Heart left ventricle (tissue), 16 donors: Measurements from ENCODE around the gene SUPT5H. TPM values are rescaled to one million over a fixed set of nuclear protein-coding genes. Genes with fewer than 3 reads are reported as not detected.

Experiments
- ATAC-seq, 4 donors: fragments of 200-7000 bp; cut with Tn5 transposase; one replicate each; pipeline ENCODE4 v1.9.1; 2020 to 2022; ENCODE audit warnings: moderate library complexity in 4 of 4, mild to moderate bottlenecking in 3 of 4, moderate number of reproducible peaks in 1 of 4
- DNase-seq, 5 donors: peaks; one replicate each; pipeline ENCODE4 v3.0.0-alpha.2; 2020
- H3K27ac ChIP-seq, 12 donors: fragments of 200-600 bp; sonication (generic) in 4 of 12; one replicate each; pipeline versions ENCODE4 v1.5.0 to v1.8.0; 2016 to 2022; ENCODE audit warnings: mild to moderate bottlenecking in 2 of 12
- H3K27me3 ChIP-seq, 9 donors: fragments of 200-600 bp; sonication (generic) in 2 of 9; one replicate each; pipeline versions ENCODE4 v1.5.1 to v1.8.0; 2016 to 2022; ENCODE audit warnings: mild to moderate bottlenecking in 3 of 9
- H3K36me3 ChIP-seq, 9 donors: fragments of 200-600 bp; sonication (generic) in 2 of 9; one replicate each; pipeline versions ENCODE4 v1.5.0 to v1.8.0; 2018 to 2022; ENCODE audit warnings: mild to moderate bottlenecking in 2 of 9
- H3K4me1 ChIP-seq, 12 donors: fragments of 200-600 bp; sonication (generic) in 4 of 12; one replicate each; pipeline versions ENCODE4 v1.5.0 to v1.8.0; 2016 to 2022; ENCODE audit warnings: mild to moderate bottlenecking in 3 of 12
- H3K4me3 ChIP-seq, 12 donors: fragments of 200-600 bp; sonication (generic) in 4 of 12; one replicate each; pipeline versions ENCODE4 v1.5.0 to v1.8.0; 2017 to 2022; ENCODE audit warnings: mild to moderate bottlenecking in 9 of 12, moderate library complexity in 4 of 12
- H3K9me3 ChIP-seq, 12 donors: fragments of 200-600 bp; sonication (generic) in 4 of 12; one replicate each; pipeline versions ENCODE4 v1.5.0 to v1.8.0; 2016 to 2022; ENCODE audit warnings: mild to moderate bottlenecking in 1 of 12
- CTCF ChIP-seq, 12 donors: fragments of 200-600 bp; sonication (generic) in 4 of 12; IDR thresholded peaks; one replicate each; pipeline versions ENCODE4 v1.5.0 to v1.8.0; 2018 to 2022; ENCODE audit warnings: antibody characterized with exemption in 12 of 12, mild to moderate bottlenecking in 5 of 12
- POLR2A ChIP-seq, 2 donors: fragments of 450-650 bp; IDR thresholded peaks; one replicate each; pipeline ENCODE4 v1.6.1; 2017; ENCODE audit warnings: antibody characterized with exemption in 2 of 2, mild to moderate bottlenecking in 2 of 2, moderate library complexity in 2 of 2
- WGBS, 4 donors: extraction: QIAGEN DNeasy Blood & Tissue Kit in 2 of 4; methylation state at CpG; one replicate each; pipeline versions ENCODE4 v1.1.5 to v1.1.7; 2013 to 2018; 5-methylcytosine and 5-hydroxymethylcytosine counted together
- intact Hi-C, 10 donors: fragments of 100-400 bp; cut with DNase I; formaldehyde crosslinking; loops; one replicate each; pipeline versions ENCODE4 v1.11.1 to v1.14.2; 2022
- microRNA-seq, 4 donors: library from miRNA; unstranded; fragments of <30 nt; microRNA quantifications; one replicate each; pipeline versions ENCODE4 to v1.2.0, GENCODE V29; 2017 to 2020
- polyA plus RNA-seq, 2 donors: library from polyadenylated mRNA; stranded (reverse); fragments of 200-250 nt; gene quantifications; one replicate each; pipeline ENCODE4 v1.2.3, GENCODE V29; 2013
- total RNA-seq, 9 donors: library from RNA; depleted of rRNA in 2 of 9; stranded (reverse); fragments of >200 nt in 2 of 9; fragmentation: NEBNext Ultra II Directional in 3 of 9; extraction: Animal tissue kit (Norgen Biotek cat#: 25700) in 3 of 9; gene quantifications; one replicate each; pipeline versions ENCODE4 v1.1.0 to v1.2.4, GENCODE V29; 2016 to 2023
- donor health status: ischemic (EF 13 %, LVEDD 7.1; RV severe dilation, severe dysfunction).
- donor health status: healthy with polysubstance abuse.
- donor health status: DM: no; HTN: yes; CAD: no.
- donor health status: DM: no; HTN: no; CAD: no.
- donor health status: ischemic (EF 25% LVEDD 6.9; RV normal size, moderate dysfunction).
- donor health status: ischemic (EF 25% LVEDD 5.7; RV mildly dilated, moderate dysfunction).
- donor health status: healthy.
- donor health status: DM: yes; HTN: yes; CAD: no.
- donor health status: ischemic (EF 35%, LVEDD 5.7; RV mildly dilated, moderate dysfunction).
- donor health status: nonischemic (EF 11% LVEDD 7.7; RV severe dilation, severe dysfunction).
- donor health status: DM: yes; HTN: yes; CAD: no.
- donor health status: PGD.
- donor health status: ischemic (EF 29% LVEDD 5.4; RV normal size, mild dysfunction).
- donor health status: nonischemic (EF 23%, LVEDD 6.1; RV moderate dilation, normal function).

The SUPT5H gene
- total and polyA plus RNA-seq, 11 donors, result 63.8 to 113 (median 81.7) TPM

DNA sequence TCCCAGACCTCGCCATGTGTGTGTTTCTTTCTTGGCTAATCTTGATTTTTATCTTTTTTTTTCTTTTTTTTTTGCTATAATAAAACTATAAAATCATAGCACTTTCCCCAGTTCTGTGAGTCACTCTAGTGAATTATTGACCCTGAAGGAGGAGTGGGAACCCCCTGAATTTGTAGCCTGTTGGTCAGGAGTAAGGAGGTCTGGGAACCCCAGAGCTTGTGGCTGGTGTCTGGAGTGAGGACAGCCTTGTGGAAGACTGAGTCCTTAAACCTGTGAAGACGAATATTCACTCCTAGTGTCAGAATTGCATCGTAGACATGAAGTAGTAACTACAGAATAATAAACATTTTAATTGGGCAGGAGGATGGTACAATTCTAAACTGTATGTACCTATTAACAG lies 79.8 kb downstream of the SUPT5H start:
- Histone ChIP-seq H3K36me3 (peaks cover 0 to 6% (median 0%) of the 10 kb centered on the region in 9 donors), H3K27ac (no peak overlapping the region), H3K4me1 (no peaks in the 10 kb centered on the region), H3K9me3 (no peaks in the 10 kb centered on the region), H3K27me3 (no peaks in the 10 kb centered on the region), H3K4me3 (no peak overlapping the region)
- no peak for ATAC-seq
- TF ChIP-seq POLR2A (IDR thresholded peaks at IDR 0.05) (no peak), CTCF (IDR thresholded peaks at IDR 0.05) (no peak)
- WGBS, 4 donors, result 95 to 99% (median 96%) methylated on average over 3 of the region's 3 CpGs
- intact Hi-C loops, result no loop called here
- no peak for DNase-seq

Small RNA genes lying within 50 kb of the gene (microRNA-seq; reads per million reads assigned to microRNA genes)
- gene MIR4530, result 0 to 0.62 (median 0.10) reads per million in 4 donors

Other genes with a start within 250 kb of the SUPT5H start
- under 1 TPM in 1 of 9 donors, not detected in 8; 0.16 TPM for gene NCCRP1, start 248.6 kb upstream of the SUPT5H start, total RNA-seq
- gene NCCRP1, start 248.6 kb upstream of the SUPT5H start, polyA plus RNA-seq, result not detected
- gene SYCN, start 241.3 kb upstream of the SUPT5H start, total RNA-seq, result under 1 TPM in 1 of 9 donors, not detected in 8; 0.77 TPM
- gene SYCN, start 241.3 kb upstream of the SUPT5H start, polyA plus RNA-seq, result not detected
- gene IFNL3, start 200.6 kb upstream of the SUPT5H start, total RNA-seq, result not detected
- not detected for gene IFNL3, start 200.6 kb upstream of the SUPT5H start, polyA plus RNA-seq
- gene IFNL4, start 196.7 kb upstream of the SUPT5H start, total RNA-seq, result not detected
- not detected for gene IFNL4, start 196.7 kb upstream of the SUPT5H start, polyA plus RNA-seq
- not detected for gene IFNL2, start 177.2 kb upstream of the SUPT5H start, total RNA-seq
- not detected for gene IFNL2, start 177.2 kb upstream of the SUPT5H start, polyA plus RNA-seq
- gene IFNL1, start 149.2 kb upstream of the SUPT5H start, total RNA-seq, result not detected
- gene IFNL1, start 149.2 kb upstream of the SUPT5H start, polyA plus RNA-seq, result not detected
- gene LRFN1, start 124.7 kb upstream of the SUPT5H start, total RNA-seq, result under 1 TPM in 8 of 9 donors, not detected in 1; 0.09 to 0.50 (median 0.28) TPM
- under 1 TPM; 0.14 to 0.34 TPM for gene LRFN1, start 124.7 kb upstream of the SUPT5H start, polyA plus RNA-seq
- 10 to 100 TPM in 8 of 9 donors, 1 to 10 TPM in 1; 6.4 to 93.3 (median 10.8) TPM for gene GMFG, start 109.5 kb upstream of the SUPT5H start, total RNA-seq
- 10 to 100 TPM; 16.8 to 18.7 TPM for gene GMFG, start 109.5 kb upstream of the SUPT5H start, polyA plus RNA-seq
- gene SAMD4B, start 103.2 kb upstream of the SUPT5H start, total RNA-seq, result 100 to 1,000 TPM in 1 of 9 donors, 10 to 100 TPM in 8; 34.9 to 101 (median 52.3) TPM
- 10 to 100 TPM; 62.1 to 78.6 TPM for gene SAMD4B, start 103.2 kb upstream of the SUPT5H start, polyA plus RNA-seq
- gene PAF1, start 54.5 kb upstream of the SUPT5H start, total RNA-seq, result 10 to 100 TPM; 32.8 to 75.7 (median 40.7) TPM
- gene PAF1, start 54.5 kb upstream of the SUPT5H start, polyA plus RNA-seq, result 10 to 100 TPM; 32.5 to 61.1 TPM
- gene MED29, start 54.2 kb upstream of the SUPT5H start, total RNA-seq, result 10 to 100 TPM; 26.3 to 53.0 (median 34.1) TPM
- gene MED29, start 54.2 kb upstream of the SUPT5H start, polyA plus RNA-seq, result 10 to 100 TPM; 34.1 to 46.0 TPM
- 100 to 1,000 TPM in 2 of 9 donors, 10 to 100 TPM in 7; 16.1 to 145 (median 51.1) TPM for gene ZFP36, start 38.7 kb upstream of the SUPT5H start, total RNA-seq
- gene ZFP36, start 38.7 kb upstream of the SUPT5H start, polyA plus RNA-seq, result 10 to 100 TPM; 45.8 to 65.1 TPM
- 10 to 100 TPM in 8 of 9 donors, 1 to 10 TPM in 1; 9.2 to 38.5 (median 14.6) TPM for gene PLEKHG2, start 32.9 kb upstream of the SUPT5H start, total RNA-seq
- 10 to 100 TPM in 1 of 2 donors, 1 to 10 TPM in 1; 8.9 to 11.7 TPM for gene PLEKHG2, start 32.9 kb upstream of the SUPT5H start, polyA plus RNA-seq
- gene RPS16, start 9.6 kb upstream of the SUPT5H start, total RNA-seq, result 1,000 to 10,000 TPM in 7 of 9 donors, 100 to 1,000 TPM in 2; 617 to 1,566 (median 1,374) TPM
- gene RPS16, start 9.6 kb upstream of the SUPT5H start, polyA plus RNA-seq, result 1,000 to 10,000 TPM; 1,266 to 2,656 TPM
- 10 to 100 TPM; 66.0 to 91.3 (median 77.3) TPM for gene TIMM50, start 35.3 kb downstream of the SUPT5H start, total RNA-seq
- gene TIMM50, start 35.3 kb downstream of the SUPT5H start, polyA plus RNA-seq, result 100 to 1,000 TPM; 103 to 106 TPM
- not detected for gene DLL3, start 53.4 kb downstream of the SUPT5H start, total RNA-seq
- gene DLL3, start 53.4 kb downstream of the SUPT5H start, polyA plus RNA-seq, result not detected
- not detected for gene SELENOV, start 69.6 kb downstream of the SUPT5H start, total RNA-seq
- not detected for gene SELENOV, start 69.6 kb downstream of the SUPT5H start, polyA plus RNA-seq
- gene EID2B, start 87.3 kb downstream of the SUPT5H start, total RNA-seq, result 1 to 10 TPM; 1.1 to 5.1 (median 2.9) TPM
- 1 to 10 TPM; 1.4 to 2.2 TPM for gene EID2B, start 87.3 kb downstream of the SUPT5H start, polyA plus RNA-seq
- gene EID2, start 94.6 kb downstream of the SUPT5H start, total RNA-seq, result 10 to 100 TPM in 7 of 9 donors, 1 to 10 TPM in 2; 7.1 to 14.6 (median 12.6) TPM
- gene EID2, start 94.6 kb downstream of the SUPT5H start, polyA plus RNA-seq, result 10 to 100 TPM; 12.9 to 16.5 TPM
- not detected for gene LGALS13, start 156.9 kb downstream of the SUPT5H start, total RNA-seq
- not detected for gene LGALS13, start 156.9 kb downstream of the SUPT5H start, polyA plus RNA-seq
- gene LGALS16, start 210.3 kb downstream of the SUPT5H start, total RNA-seq, result not detected
- gene LGALS16, start 210.3 kb downstream of the SUPT5H start, polyA plus RNA-seq, result not detected